Measurements from ENCODE around the gene TRIM8.

TRIM8 gene

DNA sequence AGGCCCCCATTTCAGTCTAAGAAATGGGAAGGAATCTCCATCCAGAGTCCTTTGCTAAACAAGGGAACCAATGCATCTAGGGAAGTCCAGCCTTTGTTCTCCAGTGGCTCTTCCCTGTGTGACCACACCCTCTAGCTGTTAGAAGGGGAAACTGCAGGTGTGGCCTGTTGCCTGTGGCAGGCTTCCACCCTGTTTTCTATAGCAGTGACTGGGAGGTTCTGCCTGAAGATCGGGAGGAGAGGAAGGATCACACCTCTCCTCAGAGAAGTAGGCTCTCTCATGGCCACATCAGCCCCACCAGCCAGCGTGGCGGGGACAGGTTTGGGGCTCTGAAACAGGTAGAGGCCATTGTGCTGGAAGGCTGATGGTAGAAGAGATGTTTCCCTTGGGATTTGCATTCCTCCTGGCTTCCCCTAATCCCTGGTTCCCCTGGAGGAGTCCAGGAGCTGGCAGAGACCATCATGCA is 47.7 kb upstream of the TRIM8 start:
- Histone ChIP-seq H3K9me3 (ENCODE audit: insufficient read depth, low read depth, low read length) (no peaks in the 10 kb centered on the region), H2AFZ (ENCODE audit: low read length) (peak overlapping the region; percentile 62; the same call in 1 of the 2 replicates), H4K20me1 (ENCODE audit: insufficient read depth, low read length, poor library complexity, severe bottlenecking) (no peaks in the 10 kb centered on the region), H3K4me3 (ENCODE audit: low read length, poor library complexity, severe bottlenecking) (no peak overlapping the region), H3K4me2 (ENCODE audit: low read depth, low read length, poor library complexity, severe bottlenecking) (no peak overlapping the region), H3K36me3 (ENCODE audit: insufficient read depth, low read length) (peaks cover 51% of the 10 kb centered on the region; the same call in 1 of the 2 replicates), H3K9ac (ENCODE audit: low read depth, low read length, poor library complexity, severe bottlenecking) (peak overlapping the region; percentile 56), H3K79me2 (ENCODE audit: insufficient read depth, low read length) (0 out of 2 replicates have a peak, but pooled peaks cover 4% of the 10 kb centered on the region), H3F3A (ENCODE audit: low read depth) (peaks cover 5% of the 10 kb centered on the region; the same call in 1 of the 2 replicates), H3K9me2 (replicated peaks; ENCODE audit: low read depth, low read length) (no peaks in the 10 kb centered on the region), H3K27me3 (ENCODE audit: insufficient read depth, low read length, poor library complexity, severe bottlenecking) (no peaks in the 10 kb centered on the region), H3K4me1 (ENCODE audit: insufficient read depth, low read length, poor library complexity, severe bottlenecking) (peaks cover 57% of the 10 kb centered on the region)
- TF ChIP-seq, protein P1, sequence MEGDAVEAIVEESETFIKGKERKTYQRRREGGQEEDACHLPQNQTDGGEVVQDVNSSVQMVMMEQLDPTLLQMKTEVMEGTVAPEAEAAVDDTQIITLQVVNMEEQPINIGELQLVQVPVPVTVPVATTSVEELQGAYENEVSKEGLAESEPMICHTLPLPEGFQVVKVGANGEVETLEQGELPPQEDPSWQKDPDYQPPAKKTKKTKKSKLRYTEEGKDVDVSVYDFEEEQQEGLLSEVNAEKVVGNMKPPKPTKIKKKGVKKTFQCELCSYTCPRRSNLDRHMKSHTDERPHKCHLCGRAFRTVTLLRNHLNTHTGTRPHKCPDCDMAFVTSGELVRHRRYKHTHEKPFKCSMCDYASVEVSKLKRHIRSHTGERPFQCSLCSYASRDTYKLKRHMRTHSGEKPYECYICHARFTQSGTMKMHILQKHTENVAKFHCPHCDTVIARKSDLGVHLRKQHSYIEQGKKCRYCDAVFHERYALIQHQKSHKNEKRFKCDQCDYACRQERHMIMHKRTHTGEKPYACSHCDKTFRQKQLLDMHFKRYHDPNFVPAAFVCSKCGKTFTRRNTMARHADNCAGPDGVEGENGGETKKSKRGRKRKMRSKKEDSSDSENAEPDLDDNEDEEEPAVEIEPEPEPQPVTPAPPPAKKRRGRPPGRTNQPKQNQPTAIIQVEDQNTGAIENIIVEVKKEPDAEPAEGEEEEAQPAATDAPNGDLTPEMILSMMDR (conservative IDR thresholded peaks at IDR 0.05; ENCODE audit: low read length) = peak; percentile 91
- TF ChIP-seq EZH2phosphoT487 (IDR thresholded peaks at IDR 0.05; ENCODE audit: borderline replicate concordance) = no peak

DNA sequence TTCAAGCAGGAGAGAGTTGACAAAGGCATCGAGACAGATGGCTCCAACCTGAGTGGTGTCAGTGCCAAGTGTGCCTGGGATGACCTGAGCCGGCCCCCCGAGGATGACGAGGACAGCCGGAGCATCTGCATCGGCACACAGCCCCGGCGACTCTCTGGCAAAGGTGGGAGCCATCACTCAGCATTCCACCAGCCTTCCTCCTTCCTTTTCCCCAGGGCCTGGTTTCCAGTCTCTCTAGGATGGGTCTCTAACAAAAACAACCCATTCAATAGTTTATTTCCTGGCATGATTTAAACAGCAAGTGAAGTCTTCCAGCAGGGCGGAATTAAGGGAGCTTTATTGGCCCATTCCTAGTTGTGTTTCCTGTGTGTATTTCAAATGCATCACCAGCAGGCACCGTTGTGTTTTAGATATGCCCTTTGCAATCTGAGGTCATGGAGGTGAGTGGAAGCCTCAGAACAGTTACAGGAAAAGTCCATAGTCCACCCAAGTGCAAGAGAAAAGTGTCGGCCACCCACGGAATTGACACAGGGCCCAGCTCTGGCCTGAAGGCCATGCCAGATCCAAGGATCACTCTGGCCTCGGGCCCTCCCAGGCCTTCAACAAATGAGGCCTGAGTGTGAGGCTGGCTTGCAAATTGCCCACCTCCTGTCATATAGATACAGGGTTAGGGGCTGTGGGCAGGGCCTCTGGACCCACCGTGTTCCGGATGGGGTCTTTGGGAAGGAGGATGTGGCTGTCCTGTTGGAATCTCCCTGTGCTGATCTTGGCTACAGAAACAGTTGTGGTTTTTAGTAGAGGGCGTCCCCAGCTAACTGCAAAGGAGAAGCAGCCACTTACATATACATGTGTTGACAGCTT is 46.9 kb upstream of the TRIM8 start:
- Histone ChIP-seq H4K20me1 (ENCODE audit: insufficient read depth, low read length, poor library complexity, severe bottlenecking) (no peaks in the 10 kb centered on the region), H3K79me2 (ENCODE audit: insufficient read depth, low read length) (no peaks in the 10 kb centered on the region), H3K4me2 (ENCODE audit: low read depth, low read length, poor library complexity, severe bottlenecking) (no peak overlapping the region), H3K9me2 (replicated peaks; ENCODE audit: low read depth, low read length) (no peaks in the 10 kb centered on the region), H3K9me3 (ENCODE audit: insufficient read depth, low read depth, low read length) (no peaks in the 10 kb centered on the region), H3K36me3 (ENCODE audit: insufficient read depth, low read length) (peaks cover 52% of the 10 kb centered on the region; the same call in 1 of the 2 replicates), H3K27me3 (ENCODE audit: insufficient read depth, low read length, poor library complexity, severe bottlenecking) (no peaks in the 10 kb centered on the region), H3K4me3 (ENCODE audit: low read length, poor library complexity, severe bottlenecking) (no peak overlapping the region), H3K4me1 (ENCODE audit: insufficient read depth, low read length, poor library complexity, severe bottlenecking) (peaks cover 57% of the 10 kb centered on the region), H3F3A (ENCODE audit: low read depth) (peaks cover 5% of the 10 kb centered on the region; the same call in 1 of the 2 replicates), H2AFZ (ENCODE audit: low read length) (no peak overlapping the region), H3K9ac (ENCODE audit: low read depth, low read length, poor library complexity, severe bottlenecking) (no peak overlapping the region)
- TF ChIP-seq EZH2phosphoT487 (IDR thresholded peaks at IDR 0.05; ENCODE audit: borderline replicate concordance) = no peak
- TF ChIP-seq, protein P1 (conservative IDR thresholded peaks at IDR 0.05; ENCODE audit: low read length) = no peak

DNA sequence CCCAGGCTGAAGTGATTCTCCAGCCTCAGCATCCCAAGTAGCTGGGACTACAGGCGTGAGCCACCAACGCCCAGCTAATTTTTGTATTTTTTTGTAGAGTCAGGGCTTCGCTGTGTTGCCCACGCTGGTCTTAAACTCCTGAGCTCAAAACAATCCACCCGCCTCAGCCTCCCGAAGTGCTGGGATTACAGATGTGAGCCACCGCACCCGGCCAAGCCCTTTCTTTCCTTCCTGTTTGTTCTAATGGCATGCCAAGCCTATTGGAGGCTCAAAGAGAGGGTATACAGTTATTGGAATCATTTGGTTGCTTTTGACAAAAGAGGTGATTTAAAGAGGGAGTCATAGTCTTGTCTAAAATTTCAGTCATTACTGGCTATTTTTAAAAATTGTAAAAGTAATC is 46.0 kb upstream of the TRIM8 start:
- no peak overlapping the region for H3K4me3 ChIP-seq (ENCODE audit: low read length, poor library complexity, severe bottlenecking)
- peak overlapping the region; percentile 55 for H3K9ac ChIP-seq (ENCODE audit: low read depth, low read length, poor library complexity, severe bottlenecking)
- no peak overlapping the region for H2AFZ ChIP-seq (ENCODE audit: low read length)
- H3K4me2 ChIP-seq (ENCODE audit: low read depth, low read length, poor library complexity, severe bottlenecking) = no peak overlapping the region
- peaks cover 55% of the 10 kb centered on the region for H3K4me1 ChIP-seq (ENCODE audit: insufficient read depth, low read length, poor library complexity, severe bottlenecking)
- H4K20me1 ChIP-seq (ENCODE audit: insufficient read depth, low read length, poor library complexity, severe bottlenecking) = no peaks in the 10 kb centered on the region
- H3F3A ChIP-seq (ENCODE audit: low read depth) = peaks cover 5% of the 10 kb centered on the region; the same call in 1 of the 2 replicates
- H3K9me3 ChIP-seq (ENCODE audit: insufficient read depth, low read depth, low read length) = no peaks in the 10 kb centered on the region
- no peaks in the 10 kb centered on the region for H3K27me3 ChIP-seq (ENCODE audit: insufficient read depth, low read length, poor library complexity, severe bottlenecking)
- no peaks in the 10 kb centered on the region for H3K79me2 ChIP-seq (ENCODE audit: insufficient read depth, low read length)
- TF ChIP-seq, protein P1 (conservative IDR thresholded peaks at IDR 0.05; ENCODE audit: low read length) = no peak
- TF ChIP-seq EZH2phosphoT487 (IDR thresholded peaks at IDR 0.05; ENCODE audit: borderline replicate concordance) = no peak
- H3K9me2 ChIP-seq (replicated peaks; ENCODE audit: low read depth, low read length) = no peaks in the 10 kb centered on the region
- peaks cover 61% of the 10 kb centered on the region; the same call in 1 of the 2 replicates for H3K36me3 ChIP-seq (ENCODE audit: insufficient read depth, low read length)

Data from Loucy (cell line).